ENCODE results near the gene SLC50A1. TPM values are rescaled to one million over a fixed set of nuclear protein-coding genes. Genes with fewer than 3 reads are reported as not detected.

SLC50A1 gene, protein sequence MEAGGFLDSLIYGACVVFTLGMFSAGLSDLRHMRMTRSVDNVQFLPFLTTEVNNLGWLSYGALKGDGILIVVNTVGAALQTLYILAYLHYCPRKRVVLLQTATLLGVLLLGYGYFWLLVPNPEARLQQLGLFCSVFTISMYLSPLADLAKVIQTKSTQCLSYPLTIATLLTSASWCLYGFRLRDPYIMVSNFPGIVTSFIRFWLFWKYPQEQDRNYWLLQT
- total RNA-seq = 21.9 and 27.0 TPM in 2 replicates

DNA sequence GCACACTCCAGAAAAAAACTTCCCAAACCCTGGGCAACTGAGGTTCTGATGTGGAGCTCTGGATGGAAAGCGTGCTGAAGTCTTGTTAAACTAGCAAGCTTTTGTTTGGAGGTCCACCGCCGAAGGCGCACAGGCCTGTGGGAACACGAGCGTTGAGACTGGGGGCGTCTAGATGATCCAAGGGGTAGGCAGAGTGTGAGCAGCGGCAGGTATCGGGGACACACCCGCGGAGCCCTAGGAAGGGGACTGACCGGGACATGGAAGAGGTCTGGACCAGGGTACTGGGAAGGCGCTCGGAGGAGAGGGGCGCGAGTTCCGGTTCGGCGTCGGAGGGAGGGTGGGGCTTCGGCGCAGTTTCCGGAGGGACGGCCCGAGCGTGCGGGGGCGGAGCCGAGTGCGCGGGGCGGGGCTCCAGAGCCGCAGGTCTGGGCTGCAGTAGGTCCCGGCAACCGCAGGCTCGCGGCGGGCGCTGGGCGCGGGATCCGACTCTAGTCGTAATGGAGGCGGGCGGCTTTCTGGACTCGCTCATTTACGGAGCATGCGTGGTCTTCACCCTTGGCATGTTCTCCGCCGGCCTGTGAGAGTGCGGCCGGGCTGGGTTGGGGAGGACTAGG lies at the start of gene SLC50A1:
SLC50A1 (plus strand) TSS at position 438 of the 614 bp plus-strand sequence; CDS start at position 498, 60 bp downstream.

DNA sequence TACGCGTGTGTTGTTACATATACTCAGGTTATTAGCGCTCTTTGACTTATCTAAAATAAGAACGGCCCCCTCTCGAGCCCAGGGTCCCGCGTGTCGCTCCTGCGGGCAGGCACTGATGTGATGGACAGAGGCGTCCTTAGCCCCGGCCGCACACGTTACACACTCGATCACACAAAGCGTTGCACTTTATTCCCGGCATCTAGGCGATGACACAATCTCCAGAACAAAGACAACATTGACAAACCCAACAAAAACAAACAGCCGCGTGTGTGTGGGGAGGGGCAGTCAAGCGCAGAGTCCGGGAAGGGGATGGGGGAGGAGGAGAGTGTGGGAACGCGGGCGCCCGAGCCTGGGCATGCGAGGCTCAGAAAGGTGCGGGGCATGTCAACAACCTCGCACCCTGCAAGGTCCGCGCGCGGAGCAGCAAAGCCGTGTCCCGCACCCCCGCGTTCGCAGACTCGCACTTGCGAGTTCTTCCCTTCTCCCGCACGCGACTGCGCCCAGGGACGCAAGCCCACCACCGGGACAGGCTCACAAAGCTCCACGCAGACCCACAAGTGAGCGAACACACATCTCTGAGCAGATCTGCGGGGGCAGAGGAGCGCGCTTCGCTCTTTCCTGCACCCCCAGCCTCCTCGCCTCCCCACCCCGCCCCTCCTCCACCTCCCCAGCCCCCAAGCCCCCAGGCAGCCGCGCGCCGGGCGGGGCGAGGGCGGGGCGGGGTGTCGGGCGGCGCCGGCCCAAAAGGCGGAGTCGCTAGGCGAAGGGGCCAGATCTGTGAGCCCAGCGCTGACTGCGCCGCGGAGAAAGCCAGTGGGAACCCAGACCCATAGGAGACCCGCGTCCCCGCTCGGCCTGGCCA lies 8.3 kb upstream of the SLC50A1 start, which contains the start of gene EFNA1:
EFNA1 (plus strand) TSS at position 772 of the 862 bp plus-strand sequence. CDS start 102 bp downstream, outside the sequence.

DNA sequence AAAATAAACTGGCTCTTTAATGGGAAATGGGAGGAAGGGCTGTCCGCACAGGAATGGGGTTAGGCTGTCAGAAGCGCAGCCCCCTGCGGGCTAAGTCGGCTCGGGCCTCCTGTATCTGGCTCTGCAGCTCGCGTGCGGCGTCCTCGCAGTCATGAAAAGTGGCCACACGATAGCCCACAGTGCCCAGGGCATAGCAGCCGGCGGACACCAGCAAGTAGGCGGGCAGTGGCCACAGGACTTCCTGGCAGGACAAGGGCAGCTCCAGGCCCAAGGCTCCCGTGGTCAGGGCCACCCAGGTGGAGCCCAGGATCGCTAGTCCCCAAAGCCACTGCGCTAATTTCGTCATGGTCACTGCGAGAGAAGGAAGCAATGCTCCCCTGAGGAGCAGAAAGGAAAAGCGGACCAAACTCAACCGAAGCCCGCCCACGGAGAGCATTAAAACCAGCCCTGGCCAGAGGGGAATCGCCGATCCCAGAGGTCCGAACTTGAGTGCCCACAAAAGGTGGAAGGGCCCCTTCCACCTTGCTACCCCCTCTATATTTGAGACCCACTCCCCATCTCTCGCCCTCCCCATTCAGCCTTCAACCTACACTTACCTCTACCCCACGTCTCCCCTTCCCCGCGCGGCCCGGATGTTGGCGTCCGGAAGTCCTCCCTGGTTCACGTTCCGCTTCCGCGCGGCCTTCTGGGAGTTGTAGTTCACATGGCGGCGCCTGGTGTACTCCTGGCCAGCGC lies 4.4 kb downstream of the SLC50A1 start, which contains the start of gene DPM3:
DPM3 (minus strand) TSS at position 637 of the 735 bp plus-strand sequence; CDS start at position 346, 291 bp downstream.

DNA sequence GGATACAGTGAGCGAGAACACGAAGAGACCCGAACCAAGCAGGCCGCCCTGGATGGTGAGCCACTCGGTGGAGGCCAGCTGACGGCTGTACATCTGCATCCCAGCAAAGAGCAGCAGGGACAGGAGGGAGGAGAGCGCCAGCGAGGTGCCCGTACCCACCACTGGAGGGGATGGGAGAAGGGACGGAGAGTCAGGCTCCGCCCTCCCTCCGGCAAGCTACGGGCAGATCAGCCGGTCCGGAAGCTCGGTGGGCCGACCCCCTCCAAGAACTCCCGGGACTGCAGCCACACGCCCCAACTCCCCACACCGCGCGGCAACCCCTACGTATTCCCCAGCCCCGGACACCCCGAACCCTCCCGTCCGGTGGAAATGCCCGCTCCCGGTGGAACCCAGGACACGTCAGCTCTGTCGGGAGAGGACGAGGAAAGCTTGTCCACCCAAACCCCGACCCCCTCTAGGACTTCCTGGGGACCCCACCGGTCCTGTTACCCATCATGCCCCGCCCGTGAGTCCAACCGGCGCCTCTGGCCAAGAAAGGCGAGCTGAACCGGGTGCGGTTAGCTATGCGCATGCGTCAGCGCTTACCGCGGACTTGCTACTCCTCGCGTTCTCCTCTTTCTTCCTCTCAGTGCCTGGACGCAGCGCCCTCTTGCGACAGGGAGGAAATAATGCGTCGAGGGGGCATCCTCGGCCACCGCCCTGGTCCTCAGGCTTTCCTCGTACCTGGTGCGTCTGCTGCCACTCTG lies 37.3 kb downstream of the SLC50A1 start, which contains the start of gene KRTCAP2:
KRTCAP2 (minus strand) TSS at position 573 of the 746 bp plus-strand sequence; CDS start at position 493, 80 bp downstream.

DNA sequence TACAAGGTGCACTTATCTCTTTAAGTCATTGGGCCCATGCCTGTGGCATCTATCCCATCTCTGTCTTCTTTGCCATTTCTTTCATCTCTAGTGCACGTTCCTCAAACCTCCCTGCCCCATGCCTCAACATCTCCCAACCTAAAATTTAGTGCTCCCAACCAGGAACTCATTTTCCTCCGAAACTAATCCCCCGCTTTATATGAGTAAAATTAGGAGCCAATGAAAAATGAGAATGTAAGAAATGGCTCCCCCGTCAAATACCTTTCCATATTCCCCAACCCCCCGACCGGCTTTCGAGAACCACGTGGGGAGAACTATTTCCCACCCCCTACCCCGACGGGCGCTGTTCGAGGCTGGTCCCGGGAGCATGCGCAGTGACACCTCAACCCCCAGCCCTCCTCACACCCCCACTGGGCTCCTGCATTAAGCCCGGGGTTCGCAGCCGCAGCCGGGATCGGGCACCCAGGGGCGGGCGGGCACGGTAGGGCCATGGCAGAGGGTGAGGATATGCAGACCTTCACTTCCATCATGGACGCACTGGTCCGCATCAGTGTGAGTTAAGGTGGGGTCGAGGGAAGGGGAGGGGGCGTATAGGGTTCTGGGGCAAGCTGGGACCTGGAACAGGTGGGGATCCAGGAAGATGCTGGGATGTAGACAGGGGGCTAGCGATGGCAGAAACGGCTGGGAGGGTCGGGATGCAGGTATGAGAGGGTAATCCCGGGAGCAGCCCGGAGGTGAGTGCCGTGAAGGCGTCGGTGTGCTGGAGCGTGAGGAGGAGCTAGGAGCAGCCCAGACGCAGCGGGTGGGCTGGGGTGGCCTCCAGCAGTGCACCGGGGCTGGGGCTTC lies 38.0 kb downstream of the SLC50A1 start, which contains the start of gene TRIM46:
TRIM46 (plus strand) TSS at position 372 of the 846 bp plus-strand sequence; CDS start at position 490, 118 bp downstream.

Other genes starting within 250 kb of the SLC50A1 start
- gene PMVK, start 199.1 kb upstream of the SLC50A1 start, total RNA-seq = 11.3 and 12.6 TPM in 2 replicates
- 89.0 and 104 TPM in 2 replicates for gene PBXIP1, start 179.8 kb upstream of the SLC50A1 start, total RNA-seq
- gene PYGO2, start 174.1 kb upstream of the SLC50A1 start, total RNA-seq = 8.1 and 14.1 TPM in 2 replicates
- gene SHC1, start 165.1 kb upstream of the SLC50A1 start, total RNA-seq = 218 and 248 TPM in 2 replicates
- 50.2 and 70.3 TPM in 2 replicates for gene CKS1B, start 161.2 kb upstream of the SLC50A1 start, total RNA-seq
- gene FLAD1, start 152.5 kb upstream of the SLC50A1 start, total RNA-seq = 12.8 and 19.0 TPM in 2 replicates
- 0.66 and 0.99 TPM in 2 replicates for gene LENEP, start 142.3 kb upstream of the SLC50A1 start, total RNA-seq
- 14.3 and 19.3 TPM in 2 replicates for gene ZBTB7B, start 133.1 kb upstream of the SLC50A1 start, total RNA-seq
- gene DCST2, start 102.1 kb upstream of the SLC50A1 start, total RNA-seq = 0.06 TPM in 1 of 2 replicates, not detected in the other
- gene DCST1, start 102.0 kb upstream of the SLC50A1 start, total RNA-seq = not detected in 2 replicates
- gene ADAM15, start 84.5 kb upstream of the SLC50A1 start, total RNA-seq = 80.9 and 98.0 TPM in 2 replicates
- gene EFNA4, start 72.1 kb upstream of the SLC50A1 start, total RNA-seq = 1.8 and 2.7 TPM in 2 replicates
- 0.37 and 0.53 TPM in 2 replicates for gene EFNA3, start 57.0 kb upstream of the SLC50A1 start, total RNA-seq
- gene EFNA1, start 8.0 kb upstream of the SLC50A1 start, total RNA-seq = 1.1 and 1.2 TPM in 2 replicates
- 24.9 and 42.1 TPM in 2 replicates for gene DPM3, start 4.7 kb downstream of the SLC50A1 start, total RNA-seq
- gene KRTCAP2, start 37.5 kb downstream of the SLC50A1 start, total RNA-seq = 86.8 and 98.7 TPM in 2 replicates
- 3.6 and 4.2 TPM in 2 replicates for gene TRIM46, start 38.0 kb downstream of the SLC50A1 start, total RNA-seq
- 33.2 and 45.4 TPM in 2 replicates for gene THBS3, start 72.0 kb downstream of the SLC50A1 start, total RNA-seq
- gene MTX1, start 72.8 kb downstream of the SLC50A1 start, total RNA-seq = 31.0 and 33.8 TPM in 2 replicates
- gene ENTREP3, start 119.6 kb downstream of the SLC50A1 start, total RNA-seq = 4.8 and 6.8 TPM in 2 replicates
- 47.4 and 58.7 TPM in 2 replicates for gene SCAMP3, start 126.5 kb downstream of the SLC50A1 start, total RNA-seq
- gene CLK2, start 137.7 kb downstream of the SLC50A1 start, total RNA-seq = 26.2 and 26.4 TPM in 2 replicates
- 0.87 and 1.1 TPM in 2 replicates for gene HCN3, start 141.6 kb downstream of the SLC50A1 start, total RNA-seq
- gene PKLR, start 165.6 kb downstream of the SLC50A1 start, total RNA-seq = not detected in 2 replicates
- 219 and 229 TPM in 2 replicates for gene FDPS, start 173.0 kb downstream of the SLC50A1 start, total RNA-seq
- 9.5 TPM in 2 replicates for gene RUSC1, start 185.0 kb downstream of the SLC50A1 start, total RNA-seq